HG03135 (cell line): Measurements from ENCODE around the gene XK.
A peak's percentile ranks its signal among the peaks of the same experiment; 100 is the strongest.

Experiments
- ATAC-seq: cut with Tn5 transposase; IDR thresholded peaks from one replicate; pipeline ENCODE4 v1.9.1; 2021; ENCODE audit warnings: mild to moderate bottlenecking, moderate library complexity; ENCODE audit not compliant: unreplicated experiment

XK gene

DNA sequence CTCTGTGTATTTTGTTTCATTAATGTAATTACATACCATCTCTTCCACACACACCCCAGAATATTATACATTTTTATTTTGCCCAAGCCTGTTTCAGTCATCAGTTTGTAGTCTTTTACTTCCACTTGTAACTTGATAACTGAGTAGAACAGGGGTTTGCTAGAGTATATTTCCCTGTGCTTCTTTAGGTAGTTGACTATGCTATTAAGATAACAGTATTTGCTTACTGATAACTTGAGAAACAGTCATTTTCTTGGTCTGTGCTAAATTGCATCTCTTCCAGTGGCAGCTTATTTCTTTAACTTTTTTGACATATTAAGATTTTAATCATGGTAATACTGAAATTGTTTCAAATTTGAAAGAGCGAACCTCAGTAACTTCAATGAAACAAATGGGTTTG is 7.0 kb upstream of the XK start:
- ATAC-seq, result no peak

DNA sequence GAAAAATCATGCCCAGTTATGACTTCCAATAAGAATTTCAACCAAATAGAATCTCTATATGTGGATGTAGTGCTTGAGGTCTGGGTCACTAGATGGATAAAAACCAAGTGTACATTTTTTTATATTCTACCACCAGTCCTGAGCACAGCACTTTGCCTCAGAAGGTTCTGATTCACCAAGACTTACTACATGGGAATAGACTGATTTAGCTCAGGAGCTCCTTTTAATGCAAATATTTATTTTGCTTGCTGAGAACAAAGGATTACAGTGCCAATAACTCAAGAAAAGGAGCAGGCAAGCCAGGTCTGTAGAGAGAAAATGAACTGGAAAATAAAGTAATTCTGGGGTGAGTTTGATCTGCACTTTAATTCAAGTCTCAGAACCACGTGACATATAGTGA is 6.4 kb upstream of the XK start:
- no peak for ATAC-seq

DNA sequence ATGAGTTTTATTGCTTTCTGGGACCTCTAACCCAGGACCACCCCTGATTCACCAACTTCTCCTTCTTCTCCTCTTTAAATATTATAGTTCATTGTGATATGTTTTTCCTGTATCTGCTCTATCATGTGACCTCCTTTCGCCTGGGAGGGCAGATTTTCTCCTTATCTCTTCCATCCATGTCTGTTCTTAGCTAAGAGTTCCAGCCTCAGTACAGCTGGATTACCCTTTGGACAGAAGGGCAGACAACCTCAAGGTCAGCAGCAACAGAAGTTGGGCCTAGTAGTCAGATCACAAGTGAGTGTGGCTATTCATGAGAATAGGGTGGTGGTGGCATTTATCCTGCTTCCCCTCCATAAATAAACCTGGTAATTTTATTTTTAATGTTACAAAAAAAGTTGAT is 5.7 kb upstream of the XK start:
- ATAC-seq, result no peak

DNA sequence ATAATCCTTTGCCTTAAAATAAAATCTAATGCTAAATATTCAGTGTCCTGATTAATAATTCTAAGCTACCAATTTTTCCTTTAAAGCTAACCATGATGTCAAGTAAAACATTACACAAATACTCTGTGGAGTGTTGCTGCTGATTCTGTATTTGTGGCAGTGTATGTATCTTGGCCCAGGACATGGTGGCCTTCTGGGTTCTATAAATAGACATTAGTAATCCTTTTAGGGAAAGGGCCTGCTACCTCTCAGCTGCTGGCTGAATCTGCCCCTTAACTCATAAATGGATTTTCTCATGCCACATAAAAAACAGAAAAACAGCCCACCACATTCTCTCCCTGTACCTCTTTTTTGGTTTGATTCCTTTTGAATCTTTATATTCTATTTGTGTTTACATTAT is 1.2 kb upstream of the XK start:
- ATAC-seq, result no peak

DNA sequence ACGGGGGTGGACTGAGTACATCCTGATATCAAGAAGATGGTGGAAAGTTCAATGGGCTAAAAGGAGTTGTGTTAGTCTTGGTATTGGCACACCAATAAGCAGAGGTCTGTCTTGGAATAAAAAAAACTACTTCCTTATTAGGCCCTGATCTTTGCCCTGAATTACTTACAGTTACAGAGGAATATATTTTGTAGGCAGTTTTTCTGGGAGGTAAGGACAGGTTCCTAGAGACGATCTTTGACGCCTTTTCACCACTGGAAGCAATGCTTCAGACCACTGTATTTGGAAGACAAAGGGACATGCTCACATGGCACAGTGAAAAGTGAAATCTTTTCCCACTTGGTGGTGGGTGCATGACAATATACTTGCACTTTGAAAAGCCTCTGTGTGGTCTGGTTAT is 618 bp upstream of the XK start:
- no peak for ATAC-seq

DNA sequence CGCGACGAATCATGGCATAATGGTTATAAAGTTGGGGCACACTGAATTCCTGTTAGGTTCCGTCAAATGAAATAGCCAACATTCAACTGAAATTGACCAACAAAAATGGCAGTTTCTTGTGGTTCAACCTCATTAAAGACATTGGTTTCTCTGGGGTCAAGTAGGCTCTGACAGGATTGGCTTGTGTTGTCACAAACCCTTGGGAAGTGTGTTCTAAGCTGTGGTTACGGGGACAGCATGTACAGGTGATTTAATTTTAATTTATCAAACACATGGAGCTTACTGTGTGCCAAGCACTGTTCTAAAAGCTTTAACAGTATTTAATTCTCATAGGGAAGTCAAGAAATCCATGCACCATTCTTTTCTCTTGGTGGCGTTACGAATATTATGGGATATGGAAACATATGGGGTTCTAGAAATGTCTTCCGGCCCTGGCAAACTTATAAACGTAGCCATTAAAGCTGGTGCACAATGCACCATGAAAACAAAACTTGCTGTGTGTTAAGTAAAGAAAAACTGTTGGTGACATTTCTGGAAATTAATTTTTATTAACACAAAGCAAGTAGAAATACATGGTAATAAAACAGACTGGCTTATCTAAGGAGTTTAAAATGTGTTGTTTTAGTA is 891 bp downstream of the XK start:
- no peak for ATAC-seq

DNA sequence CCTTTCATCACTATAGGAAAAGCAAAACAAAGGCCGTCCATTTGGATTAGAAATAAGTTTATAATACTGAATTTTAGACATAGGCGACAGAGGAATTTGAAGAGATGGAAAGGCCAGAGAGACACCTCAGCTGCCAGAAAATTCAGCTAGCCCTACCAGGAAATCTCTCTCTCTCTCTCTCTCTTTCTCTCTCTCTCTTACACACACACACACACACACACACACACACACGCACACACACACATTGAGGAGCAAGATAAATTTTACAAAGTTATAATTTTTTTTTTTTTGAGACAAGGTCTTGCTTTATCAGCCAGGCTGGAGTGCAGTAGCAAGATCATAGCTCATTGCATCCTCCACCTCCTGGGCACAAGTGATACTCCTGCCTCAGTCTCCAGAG is 1.4 kb downstream of the XK start:
- no peak for ATAC-seq

DNA sequence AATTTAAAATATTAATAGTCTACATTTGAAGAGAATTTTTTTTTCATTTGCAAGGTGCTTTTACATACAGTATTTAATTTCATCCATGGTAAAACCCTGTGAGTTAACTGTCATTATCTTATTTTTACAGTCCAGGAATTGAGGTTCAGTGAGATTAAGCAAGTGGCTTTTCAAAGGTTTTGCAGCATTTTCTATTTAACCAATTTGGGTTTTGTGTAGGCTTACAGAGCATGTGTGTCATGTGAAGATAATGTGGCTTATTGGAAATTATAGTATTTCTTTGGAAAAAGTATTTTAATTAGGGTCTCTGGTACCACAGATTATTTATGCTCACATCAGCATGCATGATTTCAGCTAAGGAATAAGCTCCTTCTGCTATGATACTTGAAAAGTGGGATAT is 4.5 kb downstream of the XK start:
- no peak for ATAC-seq

DNA sequence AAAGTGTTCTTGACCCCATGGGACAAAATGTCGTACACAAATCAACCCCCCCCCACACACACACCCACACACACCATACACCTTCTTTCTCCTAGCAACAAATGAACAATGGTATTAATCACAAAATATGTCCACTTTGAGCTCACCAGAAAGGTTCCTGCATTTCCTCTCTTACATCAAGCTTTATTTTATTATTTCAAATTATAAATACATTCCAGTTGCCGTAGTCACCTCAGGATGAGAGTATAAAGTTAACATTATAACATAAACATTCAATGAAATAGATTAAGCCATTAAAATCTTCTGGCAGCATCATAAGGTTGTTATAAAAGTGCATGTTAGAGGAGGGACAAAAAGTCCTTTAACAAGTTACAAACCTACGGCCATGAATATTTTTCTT is 7.3 kb downstream of the XK start:
- no peak for ATAC-seq

DNA sequence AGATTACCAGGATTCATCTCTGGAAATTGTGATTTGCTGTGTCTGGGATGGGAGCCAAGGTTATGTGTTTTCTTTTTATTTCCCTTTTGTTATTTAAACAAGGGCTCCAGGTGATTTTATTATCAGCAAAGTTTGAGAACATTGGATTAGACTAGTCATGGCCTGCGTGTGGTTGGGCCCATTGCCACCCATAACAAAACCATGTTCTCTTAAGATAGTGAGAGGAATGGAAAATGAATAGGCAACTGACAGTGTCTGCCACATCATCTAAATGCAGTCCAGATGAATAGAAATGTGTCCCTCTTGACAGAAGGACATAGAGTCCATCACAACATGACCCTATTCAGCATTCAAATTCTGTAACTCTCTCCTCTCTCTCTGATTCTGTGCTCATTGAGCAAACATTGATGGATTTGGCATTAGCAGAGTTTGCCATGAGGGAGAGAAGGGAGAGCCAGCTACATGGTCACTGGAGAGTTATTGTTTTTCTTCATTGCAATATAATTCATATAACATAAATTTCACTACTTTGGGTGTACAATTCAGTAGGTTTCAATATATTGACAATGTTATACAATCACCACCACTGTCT is 11.7 kb downstream of the XK start:
- no peak for ATAC-seq

DNA sequence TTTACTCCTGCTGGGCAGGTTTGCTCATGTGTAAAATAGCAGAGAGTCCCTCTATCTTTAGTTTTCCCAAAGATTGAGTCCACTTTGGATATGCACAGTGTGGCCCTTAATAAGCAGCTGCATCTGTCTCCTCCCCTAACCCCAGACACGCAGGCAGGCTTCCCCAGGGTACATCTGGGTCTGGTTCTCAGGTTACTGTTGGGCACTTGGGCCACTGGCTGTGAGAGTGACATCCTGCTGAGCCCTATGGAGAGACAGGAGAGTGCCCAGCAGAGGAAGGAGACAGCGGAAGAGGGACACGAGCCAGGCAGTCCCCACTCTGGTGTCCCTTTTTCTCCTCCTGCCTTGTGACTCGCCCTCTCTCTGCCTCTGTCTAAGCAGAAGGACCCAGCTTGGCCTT is 16.0 kb downstream of the XK start:
- no peak for ATAC-seq

DNA sequence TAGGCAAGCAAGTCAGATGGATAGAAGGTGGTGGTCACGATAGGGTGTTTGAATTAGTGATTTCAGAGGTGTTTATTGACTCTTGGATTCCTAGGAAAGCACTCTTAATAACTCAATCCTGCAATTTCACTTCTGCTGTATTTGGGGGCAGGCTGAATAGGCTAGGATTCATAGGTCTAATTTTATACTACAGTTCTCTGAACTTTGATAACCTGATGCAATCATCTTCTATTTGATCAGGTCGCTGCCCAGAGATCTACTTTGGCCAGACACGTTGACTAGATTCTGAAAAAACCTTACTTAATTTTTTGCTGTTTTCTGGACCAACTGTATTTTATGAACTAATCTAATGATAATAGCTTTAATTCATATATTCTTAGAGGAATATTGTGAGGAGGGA is 26.4 kb downstream of the XK start:
- ATAC-seq, result no peak

DNA sequence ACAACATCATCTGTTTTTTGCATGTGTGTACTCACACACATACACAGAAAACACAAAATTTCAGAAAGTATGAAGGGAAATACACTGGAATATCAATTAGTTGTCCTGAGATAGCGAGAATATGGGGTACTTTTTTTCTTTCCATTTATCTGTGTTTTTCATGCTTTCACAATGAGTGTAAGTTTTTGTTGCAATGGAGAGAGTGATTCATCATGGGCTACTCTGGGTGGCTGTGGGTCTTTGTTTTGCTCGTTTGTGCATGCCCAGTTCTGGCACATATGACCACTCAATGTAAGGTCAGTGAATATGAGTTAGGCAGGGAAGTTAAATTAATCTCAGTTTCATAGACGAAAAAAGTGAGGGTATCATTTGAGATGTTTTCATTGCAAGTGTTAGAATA is 26.9 kb downstream of the XK start:
- ATAC-seq, result no peak

DNA sequence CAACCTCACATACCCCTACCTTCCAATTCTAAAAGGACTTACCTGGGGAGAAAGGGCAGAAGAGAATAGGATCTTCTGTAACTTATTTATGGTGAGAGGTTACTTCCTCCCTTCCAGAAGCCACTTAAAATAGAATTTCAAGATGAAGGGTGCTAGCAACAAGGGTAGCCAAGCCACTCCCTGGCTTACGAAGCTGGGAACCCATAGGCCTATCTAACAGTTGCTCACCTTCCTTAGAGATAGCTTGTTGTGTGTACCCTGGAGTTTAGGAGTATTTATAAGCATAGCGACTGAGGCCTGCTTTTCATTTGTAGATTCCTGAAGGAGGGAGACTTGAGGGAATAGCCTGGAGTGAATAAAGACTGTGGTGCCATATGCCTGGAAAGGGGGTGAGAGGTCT is 28.9 kb downstream of the XK start:
- ATAC-seq, result no peak

DNA sequence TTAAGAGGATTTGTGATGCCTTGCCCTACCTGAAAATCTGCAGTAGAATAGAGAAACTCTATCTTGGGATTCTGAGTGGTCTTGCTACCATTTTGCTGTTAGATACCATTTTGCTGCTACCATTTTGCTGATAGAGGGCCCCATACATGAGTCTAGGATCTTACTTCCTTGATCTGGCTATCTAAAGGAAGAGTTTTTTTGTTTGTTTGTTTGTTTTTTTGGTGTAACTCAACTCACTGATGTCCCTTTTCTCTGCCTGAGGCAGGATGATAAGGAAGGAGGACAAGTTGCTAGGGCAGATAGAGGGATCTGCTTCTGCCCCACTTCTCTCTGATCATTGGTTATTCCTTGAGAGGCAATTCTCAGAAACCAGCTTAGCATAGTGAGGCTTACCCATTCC is 31.0 kb downstream of the XK start:
- ATAC-seq, result no peak

DNA sequence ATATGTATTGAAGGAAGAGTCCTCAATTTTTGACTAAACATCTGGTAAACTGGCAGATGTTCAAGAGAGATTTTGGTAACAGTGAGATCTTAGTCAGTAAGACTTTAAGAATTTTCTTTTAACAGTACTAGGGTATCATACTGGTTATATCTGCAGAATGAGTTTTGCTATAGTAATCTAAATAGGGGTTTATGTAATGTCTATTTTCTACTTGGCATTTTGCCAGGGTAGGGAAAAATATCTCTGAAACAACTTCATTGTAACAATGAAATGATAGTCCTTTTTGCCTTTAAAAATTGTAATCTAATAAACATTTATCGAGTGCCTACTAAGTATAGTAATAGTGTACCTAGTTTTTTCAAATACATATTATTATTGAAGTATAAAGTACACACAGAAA is 32.1 kb downstream of the XK start:
- ATAC-seq, result no peak

DNA sequence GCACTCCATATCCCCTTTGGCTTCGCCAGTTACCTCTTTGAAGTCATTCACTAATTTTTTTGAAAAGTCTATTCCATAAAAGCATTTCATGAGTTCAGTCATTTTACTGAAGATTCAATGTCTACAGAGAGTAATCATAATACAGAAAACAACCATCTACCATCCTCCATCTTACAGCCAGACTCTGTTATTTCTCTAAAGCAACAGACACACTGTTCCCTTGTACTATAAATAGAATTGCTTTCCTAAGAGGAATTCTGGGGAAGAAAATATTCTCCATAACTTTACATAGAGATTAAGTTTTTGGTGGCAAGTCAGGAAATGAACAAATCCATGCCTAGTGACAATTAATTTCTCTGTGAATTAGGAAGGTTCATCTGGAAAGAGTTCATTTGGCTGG is 37.0 kb downstream of the XK start:
- no peak for ATAC-seq

DNA sequence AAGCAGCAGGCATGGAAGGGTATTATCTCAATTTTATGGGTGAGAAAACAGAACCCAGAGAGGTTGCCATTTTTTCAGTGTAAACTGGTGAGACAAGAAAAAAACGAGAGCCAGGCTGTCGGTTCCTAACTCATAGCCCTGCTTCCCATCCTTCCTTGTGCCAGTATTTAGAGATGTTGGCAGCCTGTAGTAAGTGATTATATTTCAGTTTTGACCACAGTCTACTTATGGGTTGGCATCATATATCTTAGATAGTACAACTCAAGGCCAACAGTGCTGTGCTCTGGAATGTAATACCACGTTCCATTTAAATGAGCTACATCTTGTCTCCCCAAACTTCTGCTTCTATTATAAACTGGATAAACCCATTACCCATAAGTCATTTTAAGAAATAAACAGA is 40.8 kb downstream of the XK start:
- no peak for ATAC-seq

DNA sequence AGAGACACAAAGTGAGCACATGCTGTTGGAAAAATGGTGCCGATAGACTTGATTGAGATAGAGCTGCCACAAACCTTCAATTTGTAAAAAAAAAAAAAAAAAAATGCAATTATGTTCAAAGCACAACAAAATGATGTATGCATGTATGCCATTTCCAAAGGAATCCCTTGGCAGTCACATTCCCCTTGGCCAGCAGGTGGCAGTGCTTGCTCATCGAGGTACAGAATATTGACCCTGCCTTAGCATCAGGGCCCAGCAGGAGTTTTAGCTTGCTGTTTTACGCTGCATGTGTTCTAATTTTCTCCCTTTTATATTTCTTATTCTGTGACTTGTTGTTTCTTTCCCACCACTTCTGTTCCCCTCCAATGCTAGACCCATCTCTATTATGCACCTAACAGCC is 59.8 kb downstream of the XK start:
- ATAC-seq, result peak; percentile 67

DNA sequence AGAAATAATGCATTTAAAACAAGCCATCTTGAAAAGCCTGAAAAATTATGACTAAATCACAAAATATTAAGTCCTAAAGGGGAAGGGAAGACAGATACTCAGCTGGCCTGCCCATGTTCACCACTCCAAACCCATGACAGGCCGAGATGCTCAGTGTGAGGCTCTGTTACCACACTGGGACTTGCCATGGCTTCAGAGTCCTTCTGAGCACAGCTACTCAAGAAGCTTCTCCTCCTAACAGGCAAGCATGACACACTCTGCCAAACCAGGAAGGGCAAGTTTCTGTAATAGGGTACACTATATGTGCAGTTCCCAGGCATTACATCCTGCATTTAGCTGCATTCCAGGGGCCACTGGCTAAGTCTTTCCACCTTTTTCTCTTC is 60.2 kb downstream of the XK start:
- peak; percentile 40 for ATAC-seq

DNA sequence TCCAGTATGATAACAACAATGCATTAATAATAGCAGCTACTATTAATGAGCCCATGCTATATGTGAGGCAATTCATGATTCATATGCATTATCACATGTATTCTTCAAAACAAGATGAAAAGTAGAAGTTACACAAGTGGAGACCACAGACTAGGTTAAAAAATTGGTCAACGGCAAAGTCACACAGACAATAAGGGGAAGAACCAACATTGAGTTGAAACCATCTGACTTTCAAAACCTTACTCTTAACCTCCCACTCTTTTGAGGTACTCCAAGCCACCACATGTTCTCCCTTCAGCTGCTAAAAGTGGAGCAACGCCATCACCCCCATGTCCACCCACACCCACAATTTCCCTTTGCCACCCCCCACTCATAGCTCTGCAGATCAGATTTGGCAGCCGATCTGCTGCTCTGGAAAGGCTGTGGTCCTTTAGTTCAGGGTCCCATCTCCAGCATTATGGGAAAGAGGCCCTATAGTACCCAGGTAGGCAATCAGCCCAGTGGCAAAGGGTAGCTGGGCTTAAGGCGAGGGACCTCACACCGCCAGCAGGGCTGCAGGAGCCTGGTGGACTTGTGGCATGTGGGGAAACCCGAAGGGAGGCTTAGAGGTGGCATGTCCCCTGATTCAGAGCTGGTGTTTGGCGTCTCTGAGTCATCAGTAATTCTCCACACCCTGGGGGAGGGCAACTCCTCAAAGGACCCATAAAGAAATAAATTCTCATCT is 60.8 kb downstream of the XK start:
- peak; percentile 68 for ATAC-seq

DNA sequence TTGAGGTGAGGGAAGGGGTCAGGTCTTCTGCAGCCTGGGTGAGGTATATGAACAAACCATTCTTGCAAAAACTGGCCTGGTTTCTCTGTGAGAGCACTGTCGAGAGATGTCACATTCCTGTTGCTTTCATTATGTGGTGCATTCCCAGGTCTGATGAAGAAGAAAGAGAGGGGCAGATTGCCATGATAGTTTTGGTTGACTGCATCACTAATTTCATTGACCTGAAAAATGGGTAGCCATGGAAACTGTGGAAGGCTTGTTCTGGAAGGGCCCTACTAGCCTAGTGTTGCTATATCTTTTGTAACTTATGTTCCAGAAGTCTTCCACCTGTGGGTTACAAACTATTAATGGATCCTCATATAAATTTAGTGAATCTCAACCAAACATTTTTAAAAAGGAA is 61.4 kb downstream of the XK start:
- ATAC-seq, result no peak

DNA sequence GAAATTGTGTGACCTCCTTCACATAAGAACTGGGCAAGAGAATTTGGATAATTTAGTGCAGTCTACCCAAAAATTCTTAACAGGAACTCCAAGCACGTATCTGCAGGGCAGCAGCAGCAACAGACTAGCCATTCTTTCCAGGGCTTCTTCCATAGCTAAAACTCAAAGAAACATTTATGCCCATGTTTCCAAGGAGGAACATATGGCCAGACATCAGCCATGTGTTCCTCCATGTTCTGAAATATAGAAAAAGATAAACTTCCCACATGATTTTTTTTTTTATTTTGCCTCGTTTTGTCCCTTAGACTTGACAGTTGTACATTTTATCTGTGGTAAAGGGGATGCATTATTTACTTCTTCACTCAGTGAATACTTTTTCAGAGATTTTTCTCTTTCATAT is 66.7 kb downstream of the XK start:
- no peak for ATAC-seq
